Measurements from ENCODE around the gene PPP1R9B.

PPP1R9B gene

DNA sequence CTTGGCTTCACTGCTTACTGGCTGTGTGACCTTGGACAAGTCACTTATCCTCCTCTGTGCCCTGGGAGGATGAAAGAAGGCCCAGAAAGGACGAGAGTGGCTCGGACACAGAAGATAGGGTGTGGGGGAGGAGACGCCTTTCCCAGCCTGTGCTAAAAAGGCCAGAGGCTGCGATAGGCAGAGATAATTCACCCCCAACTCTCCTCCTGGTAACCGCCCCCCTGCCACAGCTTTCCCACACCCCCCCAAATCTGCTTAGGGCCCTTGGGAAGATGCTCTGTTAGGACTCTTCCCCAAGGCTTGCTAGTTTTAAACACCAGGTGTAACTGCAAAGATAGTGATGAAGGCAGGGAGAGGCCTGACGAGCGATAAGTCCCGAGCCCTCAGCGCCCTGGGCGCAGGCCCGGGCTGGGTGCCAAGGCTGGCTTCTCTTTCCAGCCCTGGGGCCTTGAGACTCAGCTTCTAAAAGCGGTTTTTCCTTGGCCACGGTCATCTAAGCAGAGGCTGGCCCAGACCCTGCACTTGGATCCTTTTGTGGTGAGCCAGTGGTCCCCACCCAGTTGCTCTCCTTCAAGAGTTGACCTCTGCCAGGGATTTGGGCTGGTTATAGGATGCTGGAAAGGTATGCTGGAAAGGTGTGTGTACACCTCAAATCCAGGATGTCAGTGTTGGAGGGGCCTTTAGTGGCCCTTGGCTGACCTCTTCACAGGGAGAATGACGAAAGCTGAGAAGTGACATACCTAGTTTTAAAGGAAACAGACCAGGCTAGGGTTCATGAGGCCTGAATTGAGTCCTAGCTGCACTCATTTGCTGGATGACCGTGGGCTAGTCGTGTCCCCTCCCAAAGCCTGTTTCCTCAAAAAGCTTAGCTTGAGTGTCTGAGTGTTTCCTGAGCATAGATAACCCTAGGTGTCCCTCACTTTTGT is 3.4 kb upstream of the PPP1R9B start:
- Histone ChIP-seq H3K4me3 (ENCODE audit: insufficient read length, low read depth) (no peak overlapping the region), H3K27me3 (ENCODE audit: insufficient read depth, insufficient read length) (no peaks in the 10 kb centered on the region), H3K4me1 (ENCODE audit: insufficient read depth, insufficient read length) (peaks cover 19% of the 10 kb centered on the region), H3K9me3 (ENCODE audit: insufficient read depth, low read length) (no peaks in the 10 kb centered on the region), H3K36me3 (ENCODE audit: insufficient read depth, insufficient read length, low read length) (no peaks in the 10 kb centered on the region), H3K9ac (ENCODE audit: insufficient read length, low read depth) (no peak overlapping the region)
- no peak for DNase-seq (ENCODE audit: low read depth, low spot score)
- TF ChIP-seq ZNF274 (IDR thresholded peaks at IDR 0.05; ENCODE audit: low read depth, low read length) (no peak), YY1 (IDR thresholded peaks at IDR 0.05; ENCODE audit: insufficient read depth, insufficient read length) (no peak), SUZ12 (IDR thresholded peaks at IDR 0.05; ENCODE audit: extremely low read depth, insufficient read depth, insufficient read length) (no peak)

DNA sequence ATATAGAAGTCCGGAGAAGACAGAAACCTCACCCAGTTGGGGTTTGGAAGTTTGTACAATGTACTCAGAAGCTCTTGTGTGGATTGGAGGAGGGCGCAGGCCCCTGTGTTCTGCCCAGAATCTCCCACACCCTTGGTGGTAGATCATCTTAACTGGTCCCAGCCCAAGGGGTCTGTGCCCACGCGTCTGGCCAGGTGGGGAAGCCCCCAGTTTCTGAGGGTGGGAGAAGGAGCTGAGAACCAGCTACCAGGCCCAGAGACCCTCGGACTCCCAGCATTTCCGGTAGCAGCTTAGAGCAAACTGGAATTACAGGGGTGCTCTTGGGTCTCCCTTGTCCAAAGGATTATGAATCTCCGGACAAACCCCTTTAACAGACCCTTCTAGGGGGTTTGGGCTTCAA is 2.3 kb upstream of the PPP1R9B start:
- peaks cover 5% of the 10 kb centered on the region for H3K36me3 ChIP-seq (ENCODE audit: insufficient read depth, insufficient read length, low read length)
- peaks cover 26% of the 10 kb centered on the region for H3K4me1 ChIP-seq (ENCODE audit: insufficient read depth, insufficient read length)
- no peaks in the 10 kb centered on the region for H3K27me3 ChIP-seq (ENCODE audit: insufficient read depth, insufficient read length)
- no peak for DNase-seq (ENCODE audit: low read depth, low spot score)
- TF ChIP-seq SUZ12 (IDR thresholded peaks at IDR 0.05; ENCODE audit: extremely low read depth, insufficient read depth, insufficient read length), result no peak
- no peak for TF ChIP-seq YY1 (IDR thresholded peaks at IDR 0.05; ENCODE audit: insufficient read depth, insufficient read length)
- TF ChIP-seq ZNF274 (IDR thresholded peaks at IDR 0.05; ENCODE audit: low read depth, low read length), result no peak
- H3K9me3 ChIP-seq (ENCODE audit: insufficient read depth, low read length), result no peaks in the 10 kb centered on the region
- H3K9ac ChIP-seq (ENCODE audit: insufficient read length, low read depth), result peak overlapping the region; percentile 75
- peak overlapping the region; percentile 41 for H3K4me3 ChIP-seq (ENCODE audit: insufficient read length, low read depth)

DNA sequence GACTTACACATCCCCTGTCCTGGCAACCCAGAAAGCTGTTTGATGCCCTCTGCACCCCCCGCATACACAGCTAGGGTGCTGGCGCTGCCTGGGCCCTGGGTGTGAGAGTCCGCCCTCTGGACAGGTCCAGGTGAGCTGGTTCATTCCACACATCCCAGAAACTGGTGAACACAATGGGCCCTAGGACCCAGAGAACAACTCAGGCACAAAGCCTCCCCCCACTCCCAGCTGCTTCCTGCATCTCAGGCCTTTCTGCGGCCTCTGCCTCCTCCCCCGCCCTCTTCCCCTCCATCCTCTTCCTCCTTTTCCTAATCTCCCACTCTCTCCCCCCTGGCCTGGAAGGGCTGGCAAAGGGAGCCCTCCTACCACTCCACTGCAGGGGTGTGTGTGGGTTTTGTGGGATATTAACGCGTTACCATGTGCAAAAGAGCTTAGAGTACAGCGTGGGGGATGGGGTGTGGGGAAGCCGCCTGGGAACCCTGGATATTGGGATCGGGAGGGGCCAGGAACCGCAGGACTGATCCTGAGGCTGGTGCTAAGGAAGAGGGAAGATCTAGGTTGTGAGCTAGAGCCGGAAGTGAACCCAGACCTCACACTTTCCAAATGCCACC is 1.6 kb upstream of the PPP1R9B start:
- peak; percentile 80 for DNase-seq (ENCODE audit: low read depth, low spot score)
- peak overlapping the region; percentile 75 for H3K9ac ChIP-seq (ENCODE audit: insufficient read length, low read depth)
- H3K9me3 ChIP-seq (ENCODE audit: insufficient read depth, low read length), result no peaks in the 10 kb centered on the region
- TF ChIP-seq ZNF274 (IDR thresholded peaks at IDR 0.05; ENCODE audit: low read depth, low read length), result no peak
- TF ChIP-seq SUZ12 (IDR thresholded peaks at IDR 0.05; ENCODE audit: extremely low read depth, insufficient read depth, insufficient read length), result no peak
- TF ChIP-seq YY1 (IDR thresholded peaks at IDR 0.05; ENCODE audit: insufficient read depth, insufficient read length), result no peak
- no peaks in the 10 kb centered on the region for H3K27me3 ChIP-seq (ENCODE audit: insufficient read depth, insufficient read length)
- H3K36me3 ChIP-seq (ENCODE audit: insufficient read depth, insufficient read length, low read length), result peaks cover 7% of the 10 kb centered on the region
- H3K4me1 ChIP-seq (ENCODE audit: insufficient read depth, insufficient read length), result peaks cover 33% of the 10 kb centered on the region
- H3K4me3 ChIP-seq (ENCODE audit: insufficient read length, low read depth), result peak overlapping the region; percentile 41

DNA sequence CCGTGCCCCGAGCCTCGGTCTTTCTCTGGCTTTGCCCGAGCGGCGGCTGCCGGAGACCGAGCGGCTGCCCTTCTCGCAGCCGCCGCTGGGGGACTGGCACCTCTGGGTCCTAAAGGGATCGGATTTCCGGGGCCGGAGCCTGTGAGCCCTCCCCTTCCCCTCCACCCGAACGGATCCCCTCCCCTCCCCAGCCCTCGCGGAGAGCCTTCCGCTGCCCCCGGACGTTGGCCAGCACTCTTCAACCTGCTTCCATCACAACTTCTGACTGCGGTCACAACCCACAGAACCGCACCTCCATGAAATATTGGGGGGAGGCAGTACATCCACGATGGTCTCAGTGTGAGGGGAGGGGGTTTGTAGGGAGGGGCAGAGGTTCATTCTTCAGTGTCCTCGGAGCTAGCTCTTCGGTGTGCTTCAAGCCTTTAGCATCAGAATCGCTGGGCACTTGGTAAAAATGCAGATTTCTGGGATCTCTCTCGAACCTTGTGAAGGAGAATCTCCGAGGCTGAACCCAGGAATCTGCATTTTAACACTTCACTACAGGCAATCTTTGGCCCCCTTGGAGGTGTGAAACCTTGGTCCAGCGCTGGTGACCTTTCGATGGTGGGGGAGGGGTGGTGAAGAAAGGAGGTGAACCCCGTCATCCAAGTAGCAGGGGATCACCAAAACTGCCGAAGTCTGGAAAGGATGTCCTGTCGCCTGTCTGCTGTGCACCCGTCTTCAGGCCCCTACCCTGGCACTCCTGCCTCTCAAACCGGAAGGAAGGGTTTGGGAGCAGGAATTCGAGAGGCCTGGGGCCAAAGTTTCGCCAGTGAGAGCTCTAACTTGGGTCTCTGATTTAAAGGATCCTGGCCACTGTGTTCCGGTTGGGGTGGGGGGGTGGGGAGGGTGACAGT is 812 bp upstream of the PPP1R9B start:
- TF ChIP-seq ZNF274 (IDR thresholded peaks at IDR 0.05; ENCODE audit: low read depth, low read length) (no peak), SUZ12 (IDR thresholded peaks at IDR 0.05; ENCODE audit: extremely low read depth, insufficient read depth, insufficient read length) (no peak), YY1 (IDR thresholded peaks at IDR 0.05; ENCODE audit: insufficient read depth, insufficient read length) (no peak)
- Histone ChIP-seq H3K4me1 (ENCODE audit: insufficient read depth, insufficient read length) (peaks cover 39% of the 10 kb centered on the region), H3K9me3 (ENCODE audit: insufficient read depth, low read length) (no peaks in the 10 kb centered on the region), H3K36me3 (ENCODE audit: insufficient read depth, insufficient read length, low read length) (peaks cover 15% of the 10 kb centered on the region), H3K9ac (ENCODE audit: insufficient read length, low read depth) (peak overlapping the region; percentile 95), H3K27me3 (ENCODE audit: insufficient read depth, insufficient read length) (no peaks in the 10 kb centered on the region), H3K4me3 (ENCODE audit: insufficient read length, low read depth) (peak overlapping the region; percentile 78)
- peak; percentile 70 for DNase-seq (ENCODE audit: low read depth, low spot score)

DNA sequence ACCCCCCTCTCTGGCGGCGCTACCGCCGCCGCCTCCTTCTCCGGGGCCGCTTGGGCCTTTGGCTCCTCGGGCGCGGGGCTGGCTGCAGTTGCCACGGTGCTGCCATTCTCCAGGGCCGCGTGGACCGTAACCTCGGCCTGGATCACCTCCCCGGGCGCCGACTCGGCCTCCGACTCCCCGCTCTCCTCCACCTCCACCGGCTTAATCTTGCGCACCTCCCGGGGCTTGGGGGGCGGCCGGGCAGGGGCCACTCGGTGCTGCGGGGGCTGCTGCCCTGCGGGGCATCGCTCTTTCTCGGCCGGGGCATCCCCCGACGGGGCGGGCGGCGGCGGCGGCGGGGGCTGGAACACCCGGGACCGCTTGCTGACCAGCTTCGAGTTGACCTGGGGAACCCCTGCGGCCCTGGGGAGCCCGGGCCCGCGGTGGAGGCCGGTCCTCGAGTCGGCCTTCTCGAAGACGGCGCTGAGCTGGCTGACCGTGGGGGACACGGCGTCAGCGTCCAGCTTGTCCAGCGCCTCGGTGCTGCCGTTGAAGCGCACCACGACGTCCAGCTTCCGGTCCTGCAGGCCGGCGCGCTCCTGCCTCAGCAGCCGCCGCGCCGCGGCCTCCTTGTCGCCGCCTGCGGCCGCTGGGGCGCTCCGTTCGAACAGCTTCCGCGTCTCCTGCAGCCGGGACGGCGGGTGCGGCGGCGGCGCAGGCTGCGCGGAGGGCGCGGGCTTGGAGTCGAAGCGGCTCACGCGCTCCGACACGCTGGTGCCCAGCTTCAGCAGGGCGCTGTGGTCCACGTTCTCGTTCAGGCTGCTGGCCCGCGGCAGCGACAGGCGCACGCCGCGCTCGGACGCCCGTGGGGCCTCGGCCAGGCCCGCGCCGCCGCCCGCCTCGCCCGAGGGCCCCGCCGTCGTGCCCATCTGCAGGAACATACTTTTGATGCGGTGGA is 792 bp downstream of the PPP1R9B start:
- DNase-seq (ENCODE audit: low read depth, low spot score), result no peak
- Histone ChIP-seq H3K36me3 (ENCODE audit: insufficient read depth, insufficient read length, low read length) (peaks cover 31% of the 10 kb centered on the region), H3K27me3 (ENCODE audit: insufficient read depth, insufficient read length) (no peaks in the 10 kb centered on the region), H3K4me3 (ENCODE audit: insufficient read length, low read depth) (peak overlapping the region; percentile 78), H3K4me1 (ENCODE audit: insufficient read depth, insufficient read length) (peaks cover 42% of the 10 kb centered on the region), H3K9me3 (ENCODE audit: insufficient read depth, low read length) (no peaks in the 10 kb centered on the region), H3K9ac (ENCODE audit: insufficient read length, low read depth) (peak overlapping the region; percentile 95)
- TF ChIP-seq ZNF274 (IDR thresholded peaks at IDR 0.05; ENCODE audit: low read depth, low read length) (no peak), YY1 (IDR thresholded peaks at IDR 0.05; ENCODE audit: insufficient read depth, insufficient read length) (no peak), SUZ12 (IDR thresholded peaks at IDR 0.05; ENCODE audit: extremely low read depth, insufficient read depth, insufficient read length) (no peak)

DNA sequence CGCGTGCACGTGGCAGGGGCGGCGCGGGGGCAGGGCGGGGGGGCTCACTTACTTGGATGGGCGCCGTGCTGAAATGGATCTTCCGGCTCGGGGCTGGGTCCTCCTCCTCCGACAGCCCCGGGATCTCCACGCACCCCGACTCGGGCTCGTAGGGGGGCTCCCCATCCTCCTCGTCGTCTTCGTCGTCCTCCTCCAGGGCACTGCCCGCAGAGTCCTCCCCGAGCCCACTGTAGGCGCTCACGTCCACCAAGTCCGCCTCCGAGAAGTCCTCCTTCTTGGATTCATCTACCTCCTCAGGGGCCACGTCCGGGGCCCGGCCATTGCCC is 1.4 kb downstream of the PPP1R9B start:
- Histone ChIP-seq H3K36me3 (ENCODE audit: insufficient read depth, insufficient read length, low read length) (peaks cover 37% of the 10 kb centered on the region), H3K4me3 (ENCODE audit: insufficient read length, low read depth) (peak overlapping the region; percentile 78), H3K9ac (ENCODE audit: insufficient read length, low read depth) (peak overlapping the region; percentile 88), H3K27me3 (ENCODE audit: insufficient read depth, insufficient read length) (no peaks in the 10 kb centered on the region), H3K9me3 (ENCODE audit: insufficient read depth, low read length) (no peaks in the 10 kb centered on the region), H3K4me1 (ENCODE audit: insufficient read depth, insufficient read length) (peaks cover 38% of the 10 kb centered on the region)
- no peak for TF ChIP-seq ZNF274 (IDR thresholded peaks at IDR 0.05; ENCODE audit: low read depth, low read length)
- no peak for TF ChIP-seq SUZ12 (IDR thresholded peaks at IDR 0.05; ENCODE audit: extremely low read depth, insufficient read depth, insufficient read length)
- TF ChIP-seq YY1 (IDR thresholded peaks at IDR 0.05; ENCODE audit: insufficient read depth, insufficient read length), result no peak
- no peak for DNase-seq (ENCODE audit: low read depth, low spot score)

Measured in NT2/D1 (cell line).